ENCODE measurements around the gene DIP2A.
"Not testable (repeated sequence)": the region's sequence is repeated elsewhere in the genome, so short reads cannot be mapped to it uniquely, and the experiment has no call there.

DIP2A gene

DNA sequence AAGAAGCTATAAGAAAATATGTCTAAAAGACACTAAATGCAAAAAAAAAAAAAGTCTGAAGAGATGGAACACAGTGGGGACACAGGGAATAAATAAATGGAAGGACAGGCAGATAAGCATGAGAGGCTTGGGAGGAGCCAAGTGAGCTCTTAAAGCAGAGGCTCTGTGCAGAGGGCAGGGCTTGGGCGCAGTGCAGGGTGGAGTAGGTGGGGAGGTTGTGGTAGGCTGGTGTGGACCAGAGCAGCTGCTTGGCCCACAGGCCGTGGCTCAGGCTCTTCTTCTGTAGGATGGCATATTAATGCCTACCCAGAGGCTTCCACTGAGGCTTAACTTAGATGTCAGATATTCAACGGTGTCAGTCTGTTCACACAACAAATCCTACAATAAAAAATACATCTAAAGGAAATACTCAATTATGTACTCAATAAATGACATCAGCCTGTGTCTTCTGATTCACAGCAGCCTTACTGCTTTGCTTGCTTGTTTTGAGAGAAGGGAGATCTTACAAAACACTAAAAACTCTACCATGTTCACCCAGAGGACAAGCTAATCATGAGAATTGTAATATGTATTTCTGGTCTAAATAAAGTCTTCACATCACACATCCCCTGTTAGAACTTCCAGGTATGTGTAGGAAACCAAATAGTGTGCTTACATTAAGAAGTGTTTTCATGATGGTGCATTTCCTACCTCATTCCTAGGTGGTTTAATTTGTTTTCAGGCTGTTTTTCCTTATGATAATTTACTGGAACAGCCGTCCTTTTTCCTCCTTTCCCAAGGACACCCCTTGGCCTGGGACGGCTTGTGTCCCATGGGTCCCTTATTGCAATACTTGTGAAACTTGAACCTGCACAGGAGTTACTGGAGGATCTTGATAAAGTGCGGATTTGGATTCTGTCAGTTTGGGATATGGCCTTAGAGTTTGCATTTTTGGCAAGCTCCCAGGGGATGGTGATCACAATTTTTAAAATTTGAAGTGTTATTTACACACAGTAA lies 24.9 kb downstream of the DIP2A start:
- no peak for DNase-seq

DNA sequence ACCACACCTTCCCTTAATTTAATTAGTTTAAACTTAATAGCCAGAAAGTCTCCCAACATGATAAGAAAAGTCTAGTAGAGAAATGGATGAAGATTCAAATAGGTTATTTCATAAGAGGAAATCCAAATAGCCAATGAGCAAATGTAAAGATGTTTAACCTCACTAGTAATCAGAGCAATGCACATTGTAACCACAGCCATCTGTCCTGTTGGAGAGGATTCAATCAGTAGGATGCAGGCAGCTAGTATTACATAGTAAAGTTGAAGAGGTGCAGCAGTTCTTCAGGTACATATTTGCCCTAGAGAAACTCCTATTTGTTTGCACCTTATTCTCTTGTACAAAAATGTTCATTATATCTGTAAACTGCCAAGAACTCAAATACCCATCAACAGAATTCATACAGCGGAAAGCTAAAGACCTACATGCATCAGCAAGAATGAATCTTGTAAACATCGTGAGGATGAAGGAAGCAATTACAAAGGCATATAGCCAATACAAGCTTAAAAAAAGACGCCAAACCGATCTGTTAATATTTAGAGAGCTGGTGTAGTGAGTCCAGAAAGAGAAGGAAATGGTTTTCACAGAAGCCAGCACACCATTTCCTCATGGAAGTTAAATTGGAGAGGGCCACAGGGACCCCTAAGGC lies 27.9 kb downstream of the DIP2A start:
- DNase-seq: no peak

DNA sequence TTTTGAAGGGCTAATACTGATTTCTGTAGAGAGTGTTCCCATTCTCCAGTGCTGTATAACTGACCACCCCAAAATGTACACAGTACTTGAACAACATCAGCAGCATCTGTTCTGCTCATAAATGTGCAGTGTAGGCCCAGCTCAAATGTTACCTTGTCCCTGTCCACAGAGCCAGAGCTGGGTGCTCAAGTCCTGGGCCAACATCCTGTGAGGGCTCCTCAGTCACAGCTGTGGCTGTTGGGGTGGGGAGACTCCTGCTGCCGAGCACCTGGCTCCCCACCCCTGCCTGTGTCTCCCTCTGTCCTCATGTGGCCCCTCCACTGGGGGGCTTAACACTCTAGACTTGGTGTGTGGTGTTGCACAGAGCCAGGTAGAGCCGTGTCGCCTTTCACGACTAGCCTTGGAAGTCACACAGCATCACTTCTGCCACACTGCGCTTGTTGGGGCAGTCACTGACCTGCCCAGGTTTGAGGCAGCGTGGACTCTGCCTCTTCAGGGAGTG lies 30.5 kb downstream of the DIP2A start:
- DNase-seq: no peak

DNA sequence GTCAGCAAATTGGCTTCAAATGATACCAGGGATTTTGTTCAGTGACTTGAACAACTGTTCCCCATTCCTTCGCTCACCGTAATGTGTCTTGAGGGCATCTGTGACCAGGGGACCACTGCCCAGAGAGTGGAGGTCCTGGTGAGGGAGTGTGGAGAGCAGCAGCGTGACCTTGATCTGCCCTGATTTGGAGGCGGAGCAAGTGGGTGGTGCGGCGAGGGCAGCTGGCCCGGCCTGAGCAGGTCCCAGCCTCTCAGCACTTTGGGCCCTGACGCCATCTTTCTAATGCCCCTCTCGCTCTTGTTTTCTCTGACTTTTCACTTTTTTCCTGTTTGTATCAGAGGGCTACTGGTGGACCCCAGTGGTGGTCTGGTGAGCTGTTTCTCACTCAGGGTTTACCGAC lies 31.1 kb downstream of the DIP2A start:
- no peak for DNase-seq

DNA sequence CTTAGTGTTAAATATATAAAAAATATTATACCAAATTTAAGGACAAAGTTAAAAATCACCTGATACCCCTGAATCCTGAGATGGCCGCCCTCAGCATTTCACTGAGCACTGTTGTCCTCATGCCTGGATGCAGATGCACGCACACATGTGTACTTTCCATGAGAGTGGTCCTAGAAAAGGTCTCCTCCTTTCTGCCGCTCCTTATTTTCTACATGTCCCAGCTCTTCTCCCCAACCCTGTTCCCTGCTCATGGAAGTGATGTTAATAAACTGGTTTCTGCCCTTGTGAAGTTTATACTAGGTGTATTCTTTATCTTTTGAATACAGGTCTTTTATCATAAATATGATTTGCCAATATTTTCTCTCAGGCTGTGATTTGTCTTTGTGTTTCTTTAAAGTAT lies 32.9 kb downstream of the DIP2A start:
- DNase-seq: no peak

DNA sequence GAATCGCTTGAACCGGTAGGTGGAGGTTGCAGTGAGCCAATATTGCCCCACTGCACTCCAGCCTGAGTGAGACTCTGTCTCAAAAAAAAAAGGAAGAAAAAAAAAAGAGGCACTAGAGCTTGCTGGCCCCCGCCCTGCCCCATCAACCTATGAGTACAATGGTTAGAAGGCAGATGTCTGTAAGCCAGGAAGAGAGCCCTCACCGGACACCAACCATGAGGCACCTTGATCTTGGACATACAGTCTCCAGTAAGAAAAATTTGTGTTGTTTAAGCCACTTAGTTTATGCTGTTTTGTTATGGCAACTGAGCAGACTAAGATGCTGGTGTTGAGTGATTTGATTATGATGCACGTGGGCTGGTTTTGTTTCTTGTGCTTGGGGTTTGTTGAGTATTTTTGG lies 34.2 kb downstream of the DIP2A start:
- no peak for DNase-seq

DNA sequence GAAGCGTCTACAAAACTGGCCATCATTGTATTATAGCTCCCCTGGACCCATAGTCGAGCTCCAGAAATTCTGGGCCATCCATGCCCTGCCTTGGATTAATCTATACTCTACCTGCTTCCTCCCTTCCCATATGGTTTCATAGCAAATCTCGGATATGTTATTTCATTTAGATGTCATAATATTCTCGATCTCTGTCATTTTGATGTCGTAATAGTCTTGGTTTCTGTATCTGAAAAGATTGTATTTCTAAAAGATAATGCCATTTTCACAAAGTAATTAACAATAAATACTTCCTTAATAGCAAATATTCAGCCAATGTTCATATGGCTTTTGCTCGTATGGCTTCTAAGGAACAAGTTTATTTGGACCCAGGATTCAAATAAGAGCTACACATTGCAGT lies 35.1 kb downstream of the DIP2A start:
- DNase-seq: no peak

DNA sequence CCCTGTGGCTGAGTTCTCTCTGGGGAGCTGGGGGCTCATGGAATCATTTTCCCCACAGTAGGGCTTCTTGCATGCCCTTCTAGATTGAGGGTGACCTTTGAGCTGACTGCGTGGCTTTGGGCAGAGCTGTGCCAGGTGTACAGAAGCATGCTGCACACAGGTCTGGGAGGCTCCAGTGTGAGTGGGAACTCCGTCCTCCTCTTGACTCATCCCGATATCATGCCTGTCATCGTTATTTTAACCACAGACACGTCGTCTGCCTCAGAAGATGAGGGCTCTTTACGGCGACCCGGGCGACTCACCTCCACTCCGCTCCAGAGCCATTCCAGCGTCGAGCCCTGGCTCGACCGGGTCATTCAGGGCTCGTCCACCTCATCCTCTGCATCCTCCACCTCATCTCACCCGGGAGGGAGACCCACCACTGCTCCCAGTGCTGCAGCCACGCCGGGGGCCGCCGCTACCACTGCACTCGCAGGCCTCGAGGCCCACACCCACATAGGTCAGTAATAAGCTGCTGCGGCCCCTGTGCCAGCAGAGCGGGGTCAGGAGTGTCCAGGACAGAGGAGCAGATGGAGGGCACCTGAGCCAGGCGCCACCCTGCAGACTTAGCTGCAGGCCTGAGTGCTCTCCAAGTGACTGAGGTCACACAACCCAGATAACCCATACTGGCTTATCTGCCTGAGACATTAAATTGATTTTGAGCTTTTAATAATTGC lies 39.8 kb downstream of the DIP2A start:
- no peak for DNase-seq

DNA sequence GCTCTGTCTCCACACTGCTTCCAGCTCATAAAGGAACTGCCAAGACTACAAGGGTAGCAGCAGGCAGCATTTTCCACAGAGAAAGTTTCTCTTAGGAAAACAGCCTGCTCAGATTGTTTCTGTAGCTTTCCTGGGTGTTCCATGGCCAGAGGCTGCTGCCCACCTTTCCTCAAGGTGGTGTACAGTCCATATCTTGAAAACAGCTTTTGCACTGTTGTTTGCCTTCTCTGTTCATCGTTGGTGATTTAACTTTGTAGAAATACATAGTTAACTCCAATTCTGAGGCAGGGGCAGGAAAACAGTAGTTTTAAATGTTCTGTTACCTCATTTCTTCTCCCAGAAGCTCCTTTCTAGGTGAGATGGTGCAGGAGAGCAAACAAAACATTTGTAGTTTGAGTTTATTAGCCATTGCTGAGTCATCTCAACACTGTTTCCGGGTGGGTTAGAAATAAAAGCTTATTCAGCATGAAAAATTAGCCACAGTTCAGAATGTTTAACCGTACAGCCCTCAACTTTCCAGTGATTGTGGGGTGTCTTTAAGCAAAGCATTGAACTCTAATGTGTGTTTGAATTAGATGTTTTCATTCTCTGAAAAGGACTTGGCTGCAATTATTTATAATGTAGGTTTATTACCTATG lies 41.7 kb downstream of the DIP2A start:
- DNase-seq: no peak

DNA sequence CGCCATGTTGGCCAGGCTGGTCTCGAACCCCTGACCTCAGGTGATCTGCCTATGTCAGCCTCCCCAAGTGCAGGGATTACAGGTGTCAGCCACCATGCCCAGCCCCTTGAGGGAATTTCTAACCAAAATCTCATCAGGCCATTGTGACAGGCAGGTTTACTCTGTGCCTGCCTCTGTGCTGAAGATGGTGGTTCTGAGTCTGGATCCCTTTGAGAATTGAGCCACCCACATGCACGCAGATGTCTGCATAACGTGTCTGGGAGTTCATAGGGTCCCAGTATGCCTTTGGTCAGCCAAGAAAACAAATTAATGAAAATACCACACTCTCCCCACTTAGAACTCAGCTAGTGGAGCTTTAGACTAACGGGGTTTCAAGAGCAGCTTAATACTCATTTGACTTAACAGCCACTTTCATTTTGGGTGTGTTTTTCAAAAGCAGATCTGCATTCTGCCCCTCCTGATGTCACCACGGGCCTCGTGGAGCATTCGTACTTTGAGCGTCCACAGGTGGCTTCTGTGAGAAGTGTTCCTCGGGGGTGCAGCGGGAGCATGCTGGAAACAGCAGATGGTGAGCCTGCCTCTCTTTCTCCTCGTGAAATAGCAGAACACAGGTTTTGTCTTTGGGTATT lies 45.3 kb downstream of the DIP2A start:
- DNase-seq: no peak

DNA sequence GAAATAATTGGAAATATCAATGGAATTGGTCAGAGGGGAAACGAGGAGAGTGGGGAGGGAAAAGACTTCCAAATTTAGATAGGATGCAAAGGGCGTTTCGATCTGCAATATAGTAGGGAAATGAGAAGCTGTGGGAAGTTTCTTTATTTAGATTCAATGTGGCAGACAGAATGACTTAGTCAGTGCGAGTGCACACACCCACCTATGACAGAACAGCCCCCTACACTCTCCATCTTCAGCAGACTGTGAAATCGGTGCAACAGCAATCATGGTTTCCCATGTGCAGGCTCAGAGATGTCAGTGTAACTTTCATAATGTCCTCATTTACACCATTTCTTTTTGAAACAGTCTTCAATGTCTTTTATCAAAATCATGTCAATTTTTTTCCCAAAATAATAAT lies 46.0 kb downstream of the DIP2A start:
- no peak for DNase-seq

DNA sequence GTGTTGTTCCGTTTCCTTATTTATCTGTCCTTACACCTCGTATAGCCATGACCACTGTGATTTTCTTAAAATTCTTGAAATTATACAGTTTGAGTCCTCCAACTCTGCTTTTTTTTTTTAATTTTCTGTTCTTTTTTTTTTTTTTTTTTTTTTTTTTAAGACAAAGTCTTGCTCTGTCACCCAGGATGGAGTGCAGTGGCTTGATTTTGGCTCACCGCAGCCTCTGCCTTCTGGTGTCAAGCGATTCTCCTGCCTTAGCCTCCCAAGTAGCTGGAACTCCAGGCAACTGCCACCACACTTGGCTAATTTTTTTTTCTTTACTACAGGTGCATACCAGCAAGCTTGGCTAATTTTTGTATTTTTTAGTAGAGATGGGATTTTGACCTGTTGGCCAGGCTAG lies 48.9 kb downstream of the DIP2A start:
- DNase-seq: no peak

DNA sequence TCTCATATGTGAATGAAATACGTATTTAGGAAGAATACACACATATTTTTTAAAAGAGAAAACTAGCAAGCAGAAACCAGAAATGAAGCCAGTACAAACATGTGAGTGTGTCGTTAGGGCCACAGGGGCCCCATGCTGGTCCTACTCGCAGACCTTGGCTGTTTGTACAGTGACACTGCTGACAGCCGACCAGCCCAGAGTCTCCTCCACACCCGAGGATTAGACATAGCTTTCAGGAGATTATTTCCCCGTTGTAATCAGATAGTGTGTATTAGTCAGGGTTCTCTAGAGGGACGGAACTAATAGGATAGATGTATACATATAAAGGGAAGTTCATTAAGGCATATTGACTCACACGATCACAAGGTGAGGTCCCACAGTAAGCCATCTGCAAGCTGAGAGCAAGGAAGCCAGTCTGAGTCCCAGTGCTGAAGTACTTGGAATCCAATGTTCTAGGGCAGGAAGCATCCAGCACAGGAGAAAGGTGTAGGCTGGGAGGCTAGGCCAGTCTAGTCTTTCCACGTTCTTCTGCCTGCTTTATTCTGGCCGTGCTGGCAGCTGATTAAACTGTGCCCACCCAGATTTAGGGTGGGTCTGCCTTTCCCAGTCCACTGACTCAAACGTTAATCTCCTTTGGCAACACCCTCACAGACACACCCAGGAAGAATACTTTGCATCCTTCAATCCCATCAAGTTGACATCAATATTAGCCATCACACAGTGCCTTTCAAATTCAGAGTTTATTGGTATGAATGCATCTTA lies 51.2 kb downstream of the DIP2A start:
- DNase-seq: no peak

DNA sequence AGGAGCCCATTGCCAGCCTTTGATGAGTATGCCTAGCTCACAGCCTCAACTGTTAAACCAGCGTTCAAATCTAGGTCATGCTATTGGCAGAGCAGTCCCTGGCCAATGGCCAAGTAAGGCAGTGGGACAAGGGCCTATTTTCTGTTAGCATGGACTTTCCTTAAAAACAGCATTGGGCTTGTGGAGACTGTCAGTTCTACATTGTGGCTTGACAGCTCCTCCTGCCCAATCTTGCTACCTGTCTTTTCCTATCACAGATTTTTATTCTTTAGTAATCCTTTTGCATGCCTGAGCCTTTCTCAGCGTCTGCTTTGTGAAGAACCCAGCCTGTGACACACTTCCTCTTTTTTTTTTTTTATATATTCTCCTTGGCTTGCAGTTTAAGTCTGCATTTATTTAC lies 56.4 kb downstream of the DIP2A start:
- no peak for DNase-seq

DNA sequence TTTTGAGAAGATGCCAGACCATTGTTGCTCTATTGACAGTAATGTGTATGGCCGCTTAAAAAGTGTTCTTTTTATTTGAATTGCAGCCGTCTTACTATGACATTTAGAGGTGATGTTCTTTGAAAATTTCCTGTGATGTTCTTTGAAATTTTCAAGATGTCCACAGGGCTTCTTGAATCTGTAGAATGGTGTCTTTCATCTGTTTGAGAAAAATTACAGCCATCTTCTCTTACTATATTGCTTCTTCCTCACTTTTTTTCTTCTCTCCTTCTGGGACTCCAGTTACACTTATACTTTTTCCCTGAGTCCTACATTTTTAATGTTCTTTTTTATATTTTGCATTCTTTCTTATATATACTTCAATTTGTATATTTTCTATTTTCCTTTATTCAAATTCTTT lies 57.4 kb downstream of the DIP2A start:
- DNase-seq: no peak

DNA sequence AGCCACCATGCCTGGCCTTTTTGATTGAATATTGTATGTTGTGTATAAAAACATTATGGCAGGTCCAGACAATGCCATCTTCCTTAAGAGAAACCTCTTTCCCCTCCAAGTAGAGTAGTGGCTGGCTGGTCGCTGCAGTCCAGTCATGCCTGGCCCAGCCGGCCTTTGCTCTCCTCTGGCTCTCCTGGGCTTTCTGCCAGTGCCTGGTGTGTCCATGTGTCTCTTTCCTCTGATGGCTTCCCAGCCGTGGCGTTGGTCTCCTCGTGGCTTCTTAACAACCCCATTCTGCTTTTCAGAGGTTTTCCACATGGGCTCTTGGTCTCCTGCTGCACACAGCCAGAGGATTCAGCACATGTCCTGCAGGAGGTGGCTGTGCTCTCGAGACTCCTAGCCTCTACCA lies 58.7 kb downstream of the DIP2A start:
- DNase-seq: no peak

DNA sequence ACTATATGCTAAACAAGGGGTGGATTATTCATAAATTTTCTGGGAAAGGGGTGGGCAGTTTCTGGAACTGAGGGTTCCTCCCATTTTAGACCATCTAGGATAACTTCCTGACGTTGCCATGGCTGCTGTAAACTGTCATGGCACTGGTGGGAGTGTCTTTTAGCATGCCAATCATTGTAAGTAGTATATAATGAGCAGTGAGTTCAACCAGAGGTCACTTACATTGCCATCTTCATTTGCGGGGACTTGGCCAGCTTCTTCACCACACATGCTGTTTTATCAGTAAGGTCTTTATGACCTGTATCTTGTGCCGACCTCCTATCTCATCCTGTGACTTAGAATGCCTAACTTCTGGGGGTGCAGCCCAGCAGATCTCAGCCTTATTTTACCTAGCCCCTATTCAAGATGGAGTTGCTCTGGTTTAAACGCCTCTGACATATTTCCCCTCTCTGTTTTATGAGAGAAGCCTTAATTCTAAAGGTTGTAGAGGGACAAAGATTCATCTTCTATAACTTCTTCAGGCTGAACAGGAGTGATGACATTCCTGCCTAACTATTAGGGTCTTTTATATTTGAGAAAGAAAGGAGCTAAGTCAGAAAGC lies 60.4 kb downstream of the DIP2A start:
- DNase-seq: no peak

DNA sequence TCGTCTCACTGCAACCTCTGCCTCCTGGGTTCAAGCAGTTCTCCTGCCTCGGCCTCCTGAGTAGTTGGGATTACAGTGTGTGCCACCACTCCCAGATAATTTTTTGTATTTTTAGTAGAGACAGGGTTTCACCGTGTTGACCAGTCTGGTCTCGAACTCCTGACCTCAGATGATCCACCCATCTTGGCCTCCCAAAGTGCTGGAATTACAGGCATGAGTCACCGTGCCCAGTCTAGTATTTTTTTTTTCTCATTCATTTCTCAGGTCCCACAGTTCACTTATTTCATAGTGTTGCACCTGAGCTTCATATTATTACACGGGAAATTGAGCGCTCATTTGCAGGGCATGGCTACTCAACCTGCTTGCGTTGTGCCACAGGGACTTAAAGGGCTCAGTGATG lies 68.7 kb downstream of the DIP2A start:
- not testable (repeated sequence) for DNase-seq

DNA sequence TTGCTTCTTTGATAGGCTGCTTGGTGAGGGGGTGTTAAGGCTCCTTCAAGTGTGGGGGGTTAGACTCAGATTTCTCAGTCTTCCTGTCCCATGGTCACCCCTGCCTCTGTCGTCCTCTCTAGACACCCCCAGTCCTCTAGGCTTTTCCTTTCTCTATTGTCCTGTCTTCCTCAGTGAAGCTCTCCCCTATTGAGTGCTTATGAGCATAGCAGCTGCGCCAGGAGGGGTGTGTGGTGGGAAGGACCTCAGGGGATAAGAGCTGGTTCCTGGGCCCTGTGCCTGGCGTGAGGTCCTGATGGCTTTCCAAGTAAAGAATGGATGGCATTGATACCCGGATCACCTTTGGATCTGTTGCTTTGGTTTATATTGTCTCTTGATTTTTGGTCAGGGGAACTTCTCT lies 69.1 kb downstream of the DIP2A start:
- no peak for DNase-seq

DNA sequence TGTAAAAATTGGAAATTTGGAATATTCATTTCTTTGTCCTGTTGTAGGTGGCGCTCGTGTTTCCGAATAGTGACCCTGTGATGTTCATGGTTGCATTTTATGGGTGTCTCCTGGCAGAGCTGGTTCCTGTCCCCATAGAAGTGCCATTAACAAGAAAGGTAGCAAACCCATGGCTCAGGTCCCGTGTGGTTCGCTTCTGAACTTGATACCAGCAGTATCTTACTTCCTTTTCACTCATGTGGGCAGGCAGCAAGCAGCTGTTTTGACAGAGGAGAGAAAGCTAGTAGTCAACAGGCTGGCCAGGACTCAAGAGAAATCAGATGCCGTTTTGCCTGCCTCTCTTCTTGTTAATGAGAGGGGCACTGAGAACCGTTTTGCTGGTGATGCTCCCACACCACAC lies 73.4 kb downstream of the DIP2A start:
- no peak for DNase-seq

DNA sequence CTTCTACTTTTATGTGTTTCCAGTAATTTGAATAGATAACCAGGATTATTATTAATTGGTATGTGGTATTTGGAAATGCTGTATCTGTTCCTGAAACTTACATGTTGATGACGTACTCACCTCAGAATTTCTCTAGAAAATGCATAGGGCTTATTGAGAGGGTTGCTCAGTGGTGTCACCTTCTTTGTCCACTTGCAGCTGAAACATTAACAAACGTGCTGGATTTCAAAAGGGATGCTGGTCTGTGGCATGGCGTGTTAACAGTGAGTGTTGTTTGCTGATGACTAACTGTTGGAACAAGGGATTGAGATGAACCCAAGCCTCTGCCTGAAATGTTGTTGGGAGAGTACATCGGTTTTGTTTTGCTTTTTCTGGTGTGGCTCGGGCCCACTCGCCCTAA lies 78.3 kb downstream of the DIP2A start:
- DNase-seq: no peak
